Measurements from ENCODE around the gene PAX3.

GRCh38 chr2:222159221-222159620, 139.6 kb downstream of the PAX3 start:
- TF ChIP-seq SUZ12 (IDR thresholded peaks at IDR 0.05) (no peak), FOXA1 (IDR thresholded peaks at IDR 0.05) (no peak), BHLHE40 (IDR thresholded peaks at IDR 0.05; ENCODE audit: borderline replicate concordance) (no peak), PKNOX1 (IDR thresholded peaks at IDR 0.05) (no peak), TARDBP (IDR thresholded peaks at IDR 0.05) (no peak), HDGF (IDR thresholded peaks at IDR 0.05; ENCODE audit: borderline replicate concordance) (no peak), FOXM1 (IDR thresholded peaks at IDR 0.05; ENCODE audit: borderline replicate concordance) (no peak), L3MBTL2 (conservative IDR thresholded peaks at IDR 0.05) (no peak), ELF4 (IDR thresholded peaks at IDR 0.05) (no peak), SP1 (IDR thresholded peaks at IDR 0.05) (no peak), FOXK2 (IDR thresholded peaks at IDR 0.05) (no peak), ARNT (IDR thresholded peaks at IDR 0.05) (no peak)
